ENCODE data around the gene PFKP.

The PFKP gene

GRCh38 chr10:3126741-3127346 lies 59.5 kb downstream of the PFKP start:
- ChIA-PET POLR2A (no interaction called here), CTCF (no interaction called here)
- TF ChIP-seq, protein P1, sequence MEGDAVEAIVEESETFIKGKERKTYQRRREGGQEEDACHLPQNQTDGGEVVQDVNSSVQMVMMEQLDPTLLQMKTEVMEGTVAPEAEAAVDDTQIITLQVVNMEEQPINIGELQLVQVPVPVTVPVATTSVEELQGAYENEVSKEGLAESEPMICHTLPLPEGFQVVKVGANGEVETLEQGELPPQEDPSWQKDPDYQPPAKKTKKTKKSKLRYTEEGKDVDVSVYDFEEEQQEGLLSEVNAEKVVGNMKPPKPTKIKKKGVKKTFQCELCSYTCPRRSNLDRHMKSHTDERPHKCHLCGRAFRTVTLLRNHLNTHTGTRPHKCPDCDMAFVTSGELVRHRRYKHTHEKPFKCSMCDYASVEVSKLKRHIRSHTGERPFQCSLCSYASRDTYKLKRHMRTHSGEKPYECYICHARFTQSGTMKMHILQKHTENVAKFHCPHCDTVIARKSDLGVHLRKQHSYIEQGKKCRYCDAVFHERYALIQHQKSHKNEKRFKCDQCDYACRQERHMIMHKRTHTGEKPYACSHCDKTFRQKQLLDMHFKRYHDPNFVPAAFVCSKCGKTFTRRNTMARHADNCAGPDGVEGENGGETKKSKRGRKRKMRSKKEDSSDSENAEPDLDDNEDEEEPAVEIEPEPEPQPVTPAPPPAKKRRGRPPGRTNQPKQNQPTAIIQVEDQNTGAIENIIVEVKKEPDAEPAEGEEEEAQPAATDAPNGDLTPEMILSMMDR (IDR thresholded peaks at IDR 0.05; ENCODE audit: control extremely low read depth, extremely low read depth, low read depth, missing control alignments), result no peak
- DNase-seq (ENCODE audit: extremely low spot score), result no peak

- no peak for DNase-seq (ENCODE audit: extremely low spot score)
- POLR2A ChIA-PET, result no interaction called here
- TF ChIP-seq, protein P1 (IDR thresholded peaks at IDR 0.05; ENCODE audit: control extremely low read depth, extremely low read depth, low read depth, missing control alignments), result no peak
- CTCF ChIA-PET, result no interaction called here
Observed at GRCh38 chr10:3127921-3128320, 60.6 kb downstream of the PFKP start.

DNA sequence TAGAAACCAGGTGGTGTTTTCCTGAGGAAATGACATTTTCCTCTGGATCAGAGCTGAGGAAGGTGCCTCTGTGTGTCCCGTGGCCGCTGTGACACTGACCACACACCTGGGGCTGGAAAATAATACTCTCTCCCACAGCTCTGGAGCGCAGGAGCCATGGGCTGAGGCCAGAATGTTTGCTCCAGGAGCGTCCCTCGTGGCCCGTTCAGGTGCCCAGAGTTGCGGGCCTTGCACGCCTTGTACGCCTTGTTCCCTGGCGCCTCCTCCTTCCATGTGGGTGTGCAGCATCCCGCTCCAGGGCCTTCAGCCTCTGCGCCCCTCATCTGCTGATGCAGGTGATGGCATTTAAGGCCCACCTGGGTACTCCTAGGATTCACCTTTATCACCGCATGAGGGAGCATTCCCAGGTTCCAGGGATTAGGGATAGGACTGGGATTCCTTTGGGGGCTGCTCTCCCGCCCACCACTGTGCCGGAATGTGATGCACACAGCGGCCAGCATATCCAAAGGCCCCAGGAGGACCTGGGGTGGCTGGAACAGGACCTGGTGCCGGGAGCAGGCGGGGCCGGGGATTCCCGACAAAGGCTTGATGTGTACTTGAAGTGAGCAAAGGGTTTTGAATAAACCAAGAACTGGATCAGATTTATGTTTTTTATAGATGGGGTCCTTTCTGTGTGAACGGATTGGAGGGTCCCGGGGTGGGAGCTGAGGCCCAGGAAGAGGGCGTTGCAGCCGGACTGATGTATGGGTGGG lies 61.2 kb downstream of the PFKP start:
- ChIA-PET POLR2A (no interaction called here), CTCF (interaction anchor here (1.4 kb wide), 1 partner anchor 10 kb away, joined by 3 read pairs; no protein-coding TSS in a partner anchor)
- TF ChIP-seq, protein P1 (IDR thresholded peaks at IDR 0.05; ENCODE audit: control extremely low read depth, extremely low read depth, low read depth, missing control alignments), result no peak
- DNase-seq (ENCODE audit: extremely low spot score), result no peak

GRCh38 chr10:3129581-3130340 lies 62.4 kb downstream of the PFKP start:
- POLR2A ChIA-PET, result no interaction called here
- TF ChIP-seq, protein P1 (IDR thresholded peaks at IDR 0.05; ENCODE audit: control extremely low read depth, extremely low read depth, low read depth, missing control alignments), result no peak
- no peak for DNase-seq (ENCODE audit: extremely low spot score)
- CTCF ChIA-PET, result interaction anchor here (1.4 kb wide), 1 partner anchor 8 kb away, joined by 3 read pairs; no protein-coding TSS in a partner anchor

DNA sequence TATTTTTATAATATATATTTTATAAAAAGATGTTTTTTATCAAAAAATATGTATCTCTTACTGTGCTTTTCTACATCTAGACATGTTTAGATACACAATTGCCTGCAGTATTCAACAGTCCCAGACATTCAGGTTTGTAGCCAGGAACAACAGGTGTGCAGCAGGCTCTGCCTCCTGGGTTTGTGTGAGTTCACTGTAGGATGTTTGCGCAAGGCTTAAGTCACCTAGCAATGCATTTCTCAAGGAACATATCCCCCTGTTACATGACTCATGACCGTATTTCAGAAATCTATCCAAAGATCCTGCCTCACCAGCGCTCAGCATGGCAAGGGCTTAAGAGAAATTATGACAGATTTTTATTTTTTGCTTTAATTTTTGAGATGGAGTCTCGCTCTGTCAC lies 63.8 kb downstream of the PFKP start:
- DNase-seq (ENCODE audit: extremely low spot score), result no peak
- TF ChIP-seq, protein P1 (IDR thresholded peaks at IDR 0.05; ENCODE audit: control extremely low read depth, extremely low read depth, low read depth, missing control alignments), result no peak
- ChIA-PET CTCF (no interaction called here), POLR2A (no interaction called here)

Measured in GM10248 (cell line).